HUES48 (cell line): ENCODE measurements around the gene SNTG2.
"Not testable (repeated sequence)": the region's sequence is repeated elsewhere in the genome, so short reads cannot be mapped to it uniquely, and the experiment has no call there.

Source experiments
- H3K27ac ChIP-seq: one replicate; pipeline ENCODE4 v1.7.0; 2013; ENCODE audit warnings: low read depth, low read length, inconsistent platforms
- H3K27me3 ChIP-seq: 2 replicates; pipeline ENCODE4 v1.6.1; 2013; ENCODE audit warnings: mild to moderate bottlenecking, low read length; ENCODE audit not compliant: control insufficient read depth, insufficient read depth
- H3K36me3 ChIP-seq: 2 replicates; pipeline ENCODE4 v1.6.1; 2013; ENCODE audit warnings: low read length; ENCODE audit not compliant: control insufficient read depth, insufficient read depth
- H3K4me1 ChIP-seq: 2 replicates; pipeline ENCODE4 v1.6.1; 2013; ENCODE audit warnings: mild to moderate bottlenecking, low read length; ENCODE audit not compliant: control insufficient read depth, insufficient read depth
- H3K4me3 ChIP-seq: 2 replicates; pipeline ENCODE4 v1.5.1; 2013; ENCODE audit warnings: mild to moderate bottlenecking, low read depth, low read length
- H3K9ac ChIP-seq: 2 replicates; pipeline ENCODE4 v1.6.1; 2013; ENCODE audit warnings: mild to moderate bottlenecking, low read depth, low read length, moderate library complexity
- H3K9me3 ChIP-seq: 2 replicates; pipeline ENCODE4 v1.6.1; 2013; ENCODE audit warnings: low read length; ENCODE audit not compliant: control insufficient read depth, insufficient read depth

Gene SNTG2

GRCh38 chr2:1222056-1222455 is 271.4 kb downstream of the SNTG2 start:
- peaks cover 5% of the 10 kb centered on the region for H3K27me3 ChIP-seq
- H3K27ac ChIP-seq = no peak overlapping the region
- no peaks in the 10 kb centered on the region for H3K4me1 ChIP-seq

GRCh38 chr2:1223791-1224190 is 273.1 kb downstream of the SNTG2 start:
- Histone ChIP-seq H3K9ac (no peak overlapping the region), H3K27ac (no peak overlapping the region), H3K27me3 (peaks cover 5% of the 10 kb centered on the region), H3K36me3 (peaks cover 5% of the 10 kb centered on the region; the same call in 1 of the 2 replicates), H3K4me3 (no peak overlapping the region), H3K4me1 (no peaks in the 10 kb centered on the region), H3K9me3 (peaks cover 8% of the 10 kb centered on the region; the same call in 1 of the 2 replicates)

More at GRCh38 chr2:1222056-1222455, 271.4 kb downstream of the SNTG2 start:
- Histone ChIP-seq H3K4me3 (no peak overlapping the region), H3K36me3 (peaks cover 5% of the 10 kb centered on the region; the same call in 1 of the 2 replicates), H3K9ac (no peak overlapping the region), H3K9me3 (peaks cover 8% of the 10 kb centered on the region; the same call in 1 of the 2 replicates)

GRCh38 chr2:1224901-1225300 is 274.3 kb downstream of the SNTG2 start:
- Histone ChIP-seq H3K9ac (no peak overlapping the region), H3K4me1 (no peaks in the 10 kb centered on the region), H3K36me3 (peaks cover 5% of the 10 kb centered on the region; the same call in 1 of the 2 replicates), H3K27me3 (peaks cover 5% of the 10 kb centered on the region), H3K27ac (no peak overlapping the region), H3K9me3 (peaks cover 8% of the 10 kb centered on the region; the same call in 1 of the 2 replicates), H3K4me3 (no peak overlapping the region)

- H3K36me3 ChIP-seq = peaks cover 5% of the 10 kb centered on the region; the same call in 1 of the 2 replicates
- H3K9ac ChIP-seq = no peak overlapping the region
- H3K27ac ChIP-seq = no peak overlapping the region
- H3K27me3 ChIP-seq = peaks cover 2% of the 10 kb centered on the region
- peaks cover 5% of the 10 kb centered on the region; the same call in 1 of the 2 replicates for H3K9me3 ChIP-seq
- H3K4me1 ChIP-seq = no peaks in the 10 kb centered on the region
- H3K4me3 ChIP-seq = no peak overlapping the region
Observed at GRCh38 chr2:1226766-1227165, 276.1 kb downstream of the SNTG2 start.

GRCh38 chr2:1227274-1227900 is 276.7 kb downstream of the SNTG2 start:
- no peak overlapping the region for H3K4me3 ChIP-seq
- peaks cover 5% of the 10 kb centered on the region; the same call in 1 of the 2 replicates for H3K36me3 ChIP-seq
- no peak overlapping the region for H3K9ac ChIP-seq
- peaks cover 5% of the 10 kb centered on the region; the same call in 1 of the 2 replicates for H3K9me3 ChIP-seq
- no peaks in the 10 kb centered on the region for H3K27me3 ChIP-seq
- H3K27ac ChIP-seq = no peak overlapping the region
- H3K4me1 ChIP-seq = no peaks in the 10 kb centered on the region

GRCh38 chr2:1229596-1229995 is 278.9 kb downstream of the SNTG2 start:
- not testable (repeated sequence) for H3K4me1 ChIP-seq, H3K4me3 ChIP-seq, H3K36me3 ChIP-seq, H3K9me3 ChIP-seq, H3K9ac ChIP-seq, H3K27me3 ChIP-seq, H3K27ac ChIP-seq

- Histone ChIP-seq H3K9ac (no peak overlapping the region), H3K36me3 (no peaks in the 10 kb centered on the region), H3K27me3 (no peaks in the 10 kb centered on the region)
Observed at GRCh38 chr2:1230155-1230893, 279.7 kb downstream of the SNTG2 start.

GRCh38 chr2:1231466-1232063 is 280.9 kb downstream of the SNTG2 start:
- Histone ChIP-seq H3K27ac (no peak overlapping the region), H3K27me3 (no peaks in the 10 kb centered on the region), H3K4me1 (peaks cover 3% of the 10 kb centered on the region; the same call in 1 of the 2 replicates), H3K4me3 (no peak overlapping the region), H3K9ac (no peak overlapping the region), H3K9me3 (peaks cover 5% of the 10 kb centered on the region; the same call in 1 of the 2 replicates), H3K36me3 (no peaks in the 10 kb centered on the region)

More at GRCh38 chr2:1230155-1230893, 279.7 kb downstream of the SNTG2 start:
- H3K4me3 ChIP-seq = no peak overlapping the region
- no peaks in the 10 kb centered on the region for H3K4me1 ChIP-seq
- H3K27ac ChIP-seq = no peak overlapping the region
- H3K9me3 ChIP-seq = peaks cover 5% of the 10 kb centered on the region; the same call in 1 of the 2 replicates

GRCh38 chr2:1233281-1233680 is 282.6 kb downstream of the SNTG2 start:
- H3K27ac ChIP-seq = no peak overlapping the region
- no peak overlapping the region for H3K9ac ChIP-seq
- peaks cover 3% of the 10 kb centered on the region; the same call in 1 of the 2 replicates for H3K4me1 ChIP-seq
- H3K4me3 ChIP-seq = no peak overlapping the region
- no peaks in the 10 kb centered on the region for H3K36me3 ChIP-seq
- peaks cover 5% of the 10 kb centered on the region; the same call in 1 of the 2 replicates for H3K9me3 ChIP-seq
- no peaks in the 10 kb centered on the region for H3K27me3 ChIP-seq

- Histone ChIP-seq H3K4me1 (peaks cover 3% of the 10 kb centered on the region; the same call in 1 of the 2 replicates), H3K4me3 (no peak overlapping the region), H3K27me3 (no peaks in the 10 kb centered on the region), H3K27ac (no peak overlapping the region), H3K9ac (no peak overlapping the region), H3K36me3 (no peaks in the 10 kb centered on the region), H3K9me3 (peaks cover 5% of the 10 kb centered on the region; the same call in 1 of the 2 replicates)
Observed at GRCh38 chr2:1234731-1235308, 284.2 kb downstream of the SNTG2 start.
